ENCODE results near the gene ANKS6.

DNA sequence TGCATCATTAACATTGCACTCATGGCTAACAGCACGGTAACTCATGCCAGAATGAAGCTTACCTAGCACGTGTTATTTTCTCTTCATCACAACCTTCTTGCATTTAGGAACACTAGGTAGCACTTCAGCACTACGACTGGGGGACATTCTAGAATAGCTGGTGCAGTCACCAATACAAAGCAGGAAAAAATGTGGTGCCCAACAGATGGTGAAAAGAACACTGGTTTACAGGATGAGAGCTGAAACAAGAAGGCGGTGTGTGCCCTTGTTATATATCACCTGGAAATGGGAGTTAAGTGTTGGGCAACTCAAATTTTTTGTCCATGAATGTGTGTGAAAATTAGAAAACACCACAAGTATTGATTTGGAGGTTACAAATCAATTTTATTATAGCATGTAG is 41.2 kb upstream of the ANKS6 start:
- TF ChIP-seq, protein P1, sequence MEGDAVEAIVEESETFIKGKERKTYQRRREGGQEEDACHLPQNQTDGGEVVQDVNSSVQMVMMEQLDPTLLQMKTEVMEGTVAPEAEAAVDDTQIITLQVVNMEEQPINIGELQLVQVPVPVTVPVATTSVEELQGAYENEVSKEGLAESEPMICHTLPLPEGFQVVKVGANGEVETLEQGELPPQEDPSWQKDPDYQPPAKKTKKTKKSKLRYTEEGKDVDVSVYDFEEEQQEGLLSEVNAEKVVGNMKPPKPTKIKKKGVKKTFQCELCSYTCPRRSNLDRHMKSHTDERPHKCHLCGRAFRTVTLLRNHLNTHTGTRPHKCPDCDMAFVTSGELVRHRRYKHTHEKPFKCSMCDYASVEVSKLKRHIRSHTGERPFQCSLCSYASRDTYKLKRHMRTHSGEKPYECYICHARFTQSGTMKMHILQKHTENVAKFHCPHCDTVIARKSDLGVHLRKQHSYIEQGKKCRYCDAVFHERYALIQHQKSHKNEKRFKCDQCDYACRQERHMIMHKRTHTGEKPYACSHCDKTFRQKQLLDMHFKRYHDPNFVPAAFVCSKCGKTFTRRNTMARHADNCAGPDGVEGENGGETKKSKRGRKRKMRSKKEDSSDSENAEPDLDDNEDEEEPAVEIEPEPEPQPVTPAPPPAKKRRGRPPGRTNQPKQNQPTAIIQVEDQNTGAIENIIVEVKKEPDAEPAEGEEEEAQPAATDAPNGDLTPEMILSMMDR (IDR thresholded peaks at IDR 0.05), result no peak
- no peak for TF ChIP-seq POLR2A (IDR thresholded peaks at IDR 0.05)
